Activated naive CD8-positive, alpha-beta T cell treated with anti-CD3 and anti-CD28 coated beads, Interleukin-2, amount 50 U/mL, for 16 hours (primary cell): Measurements from ENCODE around the gene LRRFIP1.
"Not testable (repeated sequence)": the region's sequence is repeated elsewhere in the genome, so short reads cannot be mapped to it uniquely, and the experiment has no call there.

Experiments
- DNase-seq: peaks from one replicate; pipeline ENCODE4 v3.0.0-alpha.2; 2020; ENCODE audit warnings: low read depth, low spot score

Gene LRRFIP1

DNA sequence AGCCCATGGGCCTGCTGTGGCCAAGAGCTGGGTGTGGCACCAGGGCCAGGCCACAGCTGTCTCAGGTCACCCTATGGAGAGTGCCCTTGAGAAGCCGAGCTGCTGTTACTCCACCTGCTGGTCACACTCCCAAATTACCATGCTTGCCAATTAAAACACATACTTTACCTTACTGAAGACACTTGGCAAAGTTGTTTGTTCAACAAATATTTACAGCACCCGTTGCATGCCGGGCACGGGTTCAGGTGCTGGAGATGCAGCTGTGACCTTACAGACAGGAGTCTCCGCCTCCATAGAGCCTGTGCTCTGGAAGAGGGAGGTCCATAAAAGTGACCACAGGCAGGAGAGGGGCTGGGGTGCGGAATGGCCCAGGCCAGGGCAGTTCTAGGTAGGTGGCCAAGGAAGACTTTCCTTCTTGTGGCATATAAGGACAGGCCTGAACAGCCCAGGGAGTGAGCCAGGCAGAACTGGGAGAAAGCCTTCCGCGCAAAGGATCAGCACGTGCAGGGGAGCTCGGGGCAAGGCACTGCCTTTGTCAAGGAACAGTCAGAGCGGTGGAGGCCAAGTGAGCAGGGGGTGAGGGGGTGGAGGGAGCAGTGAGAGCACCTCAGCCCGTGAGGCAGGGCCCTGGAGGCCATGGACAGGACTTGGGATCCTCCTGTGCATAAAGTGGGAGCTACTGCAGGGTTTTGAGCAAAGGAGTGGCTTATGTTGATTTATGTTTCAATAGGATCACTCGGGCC is 147.6 kb downstream of the LRRFIP1 start:
- peak; percentile 11 for DNase-seq

- no peak for DNase-seq
Measured at GRCh38 chr2:237779521-237779920, 152.1 kb downstream of the LRRFIP1 start.

DNA sequence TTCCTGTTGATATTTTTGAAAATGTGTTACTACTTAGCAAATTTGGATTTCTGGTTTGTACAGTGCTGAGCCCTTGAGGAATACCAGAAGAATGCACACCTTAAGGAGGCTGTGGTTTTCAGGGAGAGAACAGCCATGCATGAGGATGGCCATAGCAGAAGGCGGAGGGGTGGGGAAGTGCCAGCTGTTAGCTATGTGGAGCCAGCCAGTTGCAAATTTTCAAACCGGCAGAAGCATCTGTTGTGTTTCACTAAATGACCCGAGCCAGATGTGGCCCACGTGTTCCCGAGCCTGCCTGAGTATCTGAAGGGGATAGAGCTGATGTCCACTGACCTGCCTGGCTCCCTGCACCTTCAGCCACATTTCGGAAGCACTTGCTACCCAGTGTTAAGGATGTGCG is 154.8 kb downstream of the LRRFIP1 start:
- DNase-seq, result no peak

GRCh38 chr2:237783678-237784077 is 156.3 kb downstream of the LRRFIP1 start:
- DNase-seq, result not testable (repeated sequence)

- no peak for DNase-seq
Measured at GRCh38 chr2:237786936-237787335, 159.5 kb downstream of the LRRFIP1 start.

DNA sequence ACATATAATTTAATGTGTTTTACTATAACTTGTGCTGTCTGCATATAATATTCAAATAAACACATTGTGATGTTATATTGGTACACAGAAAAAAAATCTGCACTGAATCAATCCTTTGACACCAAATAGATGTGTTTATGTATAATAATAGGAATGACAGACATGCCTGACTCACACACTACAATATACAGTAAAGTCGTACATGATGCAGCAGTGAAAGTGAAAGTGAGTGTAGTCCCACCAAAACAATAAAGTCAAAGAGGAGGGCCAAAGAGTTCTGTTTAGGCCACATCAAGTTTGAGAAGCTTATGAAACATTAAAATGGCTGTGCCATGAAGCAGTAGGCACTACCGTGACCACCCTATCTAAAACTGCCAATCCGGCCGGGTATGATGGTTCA is 163.0 kb downstream of the LRRFIP1 start:
- DNase-seq, result no peak

DNA sequence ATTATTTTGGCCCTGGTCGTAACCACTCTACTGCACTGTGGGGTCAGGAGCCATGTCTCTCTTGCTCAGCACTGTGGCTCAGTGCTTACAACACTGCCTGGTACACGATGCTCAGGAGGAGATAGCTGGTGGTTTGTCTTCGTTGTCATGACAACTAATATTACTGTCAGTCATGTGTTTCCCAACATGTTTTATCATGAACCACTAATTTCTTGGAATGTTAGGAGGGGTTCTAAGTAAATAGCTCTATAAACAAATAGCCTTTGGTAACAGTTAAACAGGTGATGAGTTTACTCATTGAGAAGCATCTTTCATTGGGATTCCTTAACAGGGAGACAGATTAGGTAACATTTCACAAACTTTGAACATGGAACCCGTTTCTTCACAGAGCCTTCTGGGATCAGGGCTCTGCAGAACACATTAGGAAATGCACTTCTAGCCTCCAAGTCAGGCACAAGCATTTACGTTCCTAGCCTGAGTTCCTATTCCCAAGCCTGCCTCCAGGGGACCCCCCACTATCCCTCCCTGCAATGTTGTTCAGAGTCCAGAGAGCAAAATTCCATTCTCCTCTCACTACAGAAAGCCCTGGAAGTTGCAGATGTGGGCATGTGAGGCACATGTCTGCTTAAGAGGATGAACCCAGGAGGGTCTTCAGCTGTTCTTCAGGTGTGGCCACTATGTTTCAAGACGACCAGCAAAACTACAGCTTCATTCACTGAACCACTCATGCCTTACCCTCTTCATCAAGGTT is 164.8 kb downstream of the LRRFIP1 start:
- no peak for DNase-seq

DNA sequence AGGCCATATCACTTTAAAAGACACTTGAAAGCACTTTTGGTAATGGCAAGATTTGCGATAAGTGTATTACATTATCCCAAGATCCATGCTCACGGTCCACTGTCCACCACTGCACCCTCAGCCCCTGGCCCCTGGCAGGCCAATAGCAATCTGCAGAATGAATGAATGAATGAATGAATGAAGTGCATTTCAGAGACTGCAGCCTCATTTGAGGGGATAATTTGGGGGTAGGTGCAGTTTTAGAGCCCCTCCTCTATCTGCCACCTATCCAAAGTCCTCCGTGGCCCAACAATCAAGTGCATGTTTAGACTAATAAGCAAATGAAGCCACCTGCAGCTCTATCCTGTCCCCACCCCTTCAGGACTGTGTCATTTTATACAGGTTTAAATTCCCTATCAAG is 169.9 kb downstream of the LRRFIP1 start:
- no peak for DNase-seq

DNA sequence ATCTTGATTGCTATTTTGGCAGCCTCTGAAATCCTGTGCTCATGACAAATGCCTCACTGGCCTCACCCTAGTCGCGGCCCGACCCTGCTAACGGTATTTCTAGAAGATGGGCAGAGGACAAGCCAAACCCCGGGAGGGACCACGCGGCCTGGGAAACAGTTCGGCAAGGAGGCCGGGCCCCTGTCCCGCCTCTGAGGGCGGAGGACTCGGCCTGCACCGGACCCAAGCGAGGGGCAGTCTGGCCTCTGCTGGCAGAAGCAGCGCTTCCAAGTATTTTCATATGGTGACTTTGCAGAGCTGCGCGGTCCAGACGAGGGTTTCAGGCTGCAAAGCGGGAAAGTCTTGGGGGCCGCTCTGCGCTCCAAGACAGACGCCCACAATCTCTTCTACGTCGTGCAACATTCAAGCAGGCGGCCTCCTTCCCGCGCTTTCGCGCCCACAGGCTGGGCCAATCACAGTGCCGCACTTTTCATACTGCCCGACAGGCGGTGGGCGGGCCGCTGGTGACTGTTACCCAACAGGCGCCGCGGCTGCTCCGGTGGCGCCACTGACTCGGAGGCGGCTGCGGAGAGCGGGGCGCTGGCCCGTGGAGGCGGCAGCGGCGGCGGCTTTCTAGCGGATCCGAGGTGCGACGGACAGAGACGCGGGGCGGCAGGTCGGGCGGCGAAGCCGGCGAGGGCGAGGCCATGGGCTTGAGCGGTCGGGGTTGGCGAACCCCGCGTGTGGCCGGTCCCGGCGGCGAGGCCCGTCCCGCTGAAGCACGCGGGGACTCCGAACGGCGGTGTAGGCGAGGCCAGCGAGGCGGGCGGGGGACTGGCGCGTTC is 171.1 kb downstream of the LRRFIP1 start, which contains the start of gene RBM44:
RBM44 (plus strand) TSS at position 544 of the 824 bp plus-strand sequence. CDS start 14,831 bp downstream, outside the sequence.
- no peak for DNase-seq

DNA sequence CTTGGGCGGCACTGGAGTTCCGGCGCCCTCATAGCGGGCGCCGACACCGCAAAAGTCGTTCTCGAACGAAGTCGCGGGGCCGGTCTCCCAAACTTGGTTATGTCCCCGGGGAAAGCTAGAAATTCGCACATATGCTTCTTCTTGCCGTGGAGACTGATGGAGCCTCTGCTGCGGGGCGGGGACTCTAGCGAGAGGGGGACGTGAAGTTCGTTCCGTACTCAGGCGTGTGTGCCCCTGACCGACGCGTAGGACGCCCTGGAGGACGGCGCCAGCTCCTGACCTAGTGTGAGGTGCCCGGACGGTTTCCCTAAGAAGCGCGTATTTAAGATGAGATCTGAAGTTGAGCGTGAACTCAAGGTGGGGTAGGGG is 171.7 kb downstream of the LRRFIP1 start:
- no peak for DNase-seq

- no peak for DNase-seq
Measured at GRCh38 chr2:237801466-237801865, 174.1 kb downstream of the LRRFIP1 start.

- DNase-seq, result no peak
Measured at GRCh38 chr2:237806334-237806733, 178.9 kb downstream of the LRRFIP1 start.

GRCh38 chr2:237815637-237816036 is 188.2 kb downstream of the LRRFIP1 start:
- no peak for DNase-seq

DNA sequence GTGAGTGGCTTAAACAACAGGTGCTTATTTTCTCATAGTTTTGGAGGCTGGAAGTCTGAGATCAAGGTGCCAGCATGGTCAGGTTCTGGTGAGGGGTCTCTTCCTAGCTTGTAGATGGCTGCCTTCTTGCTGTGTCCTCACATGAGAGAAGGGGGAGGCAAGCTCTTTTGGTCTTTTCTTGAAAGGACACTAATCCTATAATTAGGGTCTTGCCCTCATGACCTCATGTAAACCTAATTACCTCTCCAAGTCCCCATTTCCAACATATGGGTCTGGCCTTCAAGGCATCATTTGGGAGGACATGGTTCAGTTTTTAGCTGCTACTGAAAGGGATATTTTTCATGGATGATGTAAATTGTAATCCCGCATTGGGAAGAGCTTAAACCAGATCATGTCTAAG is 189.1 kb downstream of the LRRFIP1 start:
- DNase-seq, result no peak

GRCh38 chr2:237818066-237818473 is 190.7 kb downstream of the LRRFIP1 start:
- no peak for DNase-seq

GRCh38 chr2:237819231-237819630 is 191.8 kb downstream of the LRRFIP1 start:
- DNase-seq, result no peak

DNA sequence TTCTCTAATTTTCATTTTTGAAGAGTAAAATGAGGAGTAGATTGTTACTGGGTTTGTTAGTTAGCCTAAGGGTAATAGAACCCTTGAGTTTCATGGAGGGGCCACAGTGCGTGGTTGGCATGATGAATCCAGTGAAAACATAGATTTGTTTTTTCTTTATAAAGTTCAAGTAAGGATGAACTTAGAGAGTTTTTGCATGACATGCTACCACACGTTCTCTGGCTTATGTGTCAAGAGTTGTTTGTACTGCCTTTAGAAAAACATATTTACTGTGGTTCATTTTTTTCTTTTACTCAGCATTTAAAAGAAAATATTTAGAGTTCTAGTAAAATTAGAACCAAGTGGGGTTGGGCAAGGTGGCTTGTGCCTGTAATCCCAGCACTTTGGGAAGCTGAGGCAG is 193.0 kb downstream of the LRRFIP1 start:
- no peak for DNase-seq

DNA sequence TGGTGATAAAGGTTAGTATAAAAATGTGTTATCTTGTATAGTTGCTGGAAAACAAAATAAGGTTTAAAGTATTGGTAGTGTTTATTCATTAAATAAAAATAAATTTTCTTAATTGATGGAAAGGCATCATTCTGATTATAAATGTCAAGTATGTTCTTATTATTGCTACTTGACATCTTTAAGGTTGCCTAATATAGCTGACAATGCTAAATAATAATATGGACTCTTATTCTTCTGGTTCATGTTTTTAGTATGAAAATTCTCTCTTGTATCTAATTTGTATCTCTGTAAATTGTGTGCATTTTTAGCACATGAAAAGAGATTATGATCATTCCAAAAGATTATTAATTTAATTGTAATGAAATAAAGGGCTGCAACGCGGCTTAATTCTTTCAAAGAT is 196.2 kb downstream of the LRRFIP1 start:
- DNase-seq, result no peak

DNA sequence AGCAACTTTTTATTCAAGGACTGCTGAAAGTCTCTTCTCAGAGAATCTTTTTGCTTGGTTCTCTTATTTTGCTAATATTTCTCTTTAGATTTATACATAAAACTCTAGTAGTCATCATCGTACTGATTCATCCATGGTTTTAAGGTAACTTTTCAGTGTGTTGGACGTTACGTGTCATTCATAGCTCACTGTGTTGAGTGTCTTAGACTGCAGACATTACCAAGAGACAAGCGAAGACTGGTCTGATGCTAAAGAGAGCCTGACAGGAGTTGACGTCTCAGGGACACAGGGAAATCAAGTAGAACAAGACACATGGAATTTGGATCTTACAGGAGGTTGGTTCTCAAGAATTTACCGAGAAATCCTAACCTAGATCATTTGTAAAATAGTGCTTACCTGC is 196.7 kb downstream of the LRRFIP1 start:
- no peak for DNase-seq

- no peak for DNase-seq
Measured at GRCh38 chr2:237827421-237827987, 200.1 kb downstream of the LRRFIP1 start.
